ENCODE measurements around the gene CRLF3. TPM values are rescaled to one million over a fixed set of nuclear protein-coding genes. Genes with fewer than 3 reads are reported as not detected.
A peak's percentile ranks its signal among the peaks of the same experiment; 100 is the strongest.
"Not testable (repeated sequence)": the region's sequence is repeated elsewhere in the genome, so short reads cannot be mapped to it uniquely, and the experiment has no call there.

Gene CRLF3
- polyA plus RNA-seq, 1 donor from 2014 or later: 76.6 TPM

GRCh38 chr17:30796016-30796415, 28.5 kb downstream of the CRLF3 start:
- peaks cover 3 to 4% (median 4%) of the 10 kb centered on the region in 3 donors for H3K4me1 Mint-ChIP-seq
- H3K27ac Mint-ChIP-seq: no peak overlapping the region
- H3K36me3 Mint-ChIP-seq: peaks cover 2% of the 10 kb centered on the region
- no peak overlapping the region for H3K4me3 Mint-ChIP-seq
- no peaks in the 10 kb centered on the region for H3K27me3 Mint-ChIP-seq
- H3K9me3 Mint-ChIP-seq: no peaks in the 10 kb centered on the region

GRCh38 chr17:30794372-30794771, 30.1 kb downstream of the CRLF3 start:
- Mint-ChIP-seq H3K4me3 (no peak overlapping the region), H3K27me3 (no peaks in the 10 kb centered on the region), H3K27ac (peak overlapping the region in 1 of 3 donors; percentile 64), H3K4me1 (peaks cover 3 to 12% (median 6%) of the 10 kb centered on the region in 3 donors), H3K36me3 (peaks cover 2% of the 10 kb centered on the region), H3K9me3 (no peaks in the 10 kb centered on the region)

- Mint-ChIP-seq H3K36me3 (no peaks in the 10 kb centered on the region), H3K27me3 (no peaks in the 10 kb centered on the region), H3K9me3 (no peaks in the 10 kb centered on the region), H3K4me3 (no peak overlapping the region), H3K27ac (peak overlapping the region in 1 of 3 donors; percentile 43), H3K4me1 (peaks cover 3 to 12% (median 6%) of the 10 kb centered on the region in 3 donors)
Measured at GRCh38 chr17:30793282-30793977, 31.1 kb downstream of the CRLF3 start.

GRCh38 chr17:30790279-30790678, 34.2 kb downstream of the CRLF3 start:
- no peak overlapping the region for H3K4me3 Mint-ChIP-seq
- no peaks in the 10 kb centered on the region for H3K9me3 Mint-ChIP-seq
- no peaks in the 10 kb centered on the region for H3K36me3 Mint-ChIP-seq
- H3K27me3 Mint-ChIP-seq: no peaks in the 10 kb centered on the region
- peak overlapping the region in 2 of 3 donors; percentile 18 to 79 for H3K27ac Mint-ChIP-seq
- H3K4me1 Mint-ChIP-seq: peaks cover 3 to 8% (median 3%) of the 10 kb centered on the region in 3 donors

GRCh38 chr17:30788918-30789317, 35.6 kb downstream of the CRLF3 start:
- Mint-ChIP-seq H3K27me3 (no peaks in the 10 kb centered on the region), H3K4me1 (peaks cover 3 to 8% (median 4%) of the 10 kb centered on the region in 3 donors), H3K4me3 (no peak overlapping the region), H3K36me3 (no peaks in the 10 kb centered on the region), H3K9me3 (no peaks in the 10 kb centered on the region), H3K27ac (no peak overlapping the region)

GRCh38 chr17:30782206-30782605, 42.3 kb downstream of the CRLF3 start:
- Mint-ChIP-seq H3K9me3 (no peaks in the 10 kb centered on the region), H3K4me1 (peaks cover 4 to 9% (median 5%) of the 10 kb centered on the region in 3 donors), H3K4me3 (peak overlapping the region in 1 of 4 donors; percentile 27), H3K27ac (peak overlapping the region in 1 of 3 donors; percentile 4), H3K36me3 (no peaks in the 10 kb centered on the region), H3K27me3 (no peaks in the 10 kb centered on the region)

GRCh38 chr17:30780343-30780742, 44.1 kb downstream of the CRLF3 start:
- no peaks in the 10 kb centered on the region for H3K36me3 Mint-ChIP-seq
- peaks cover 4 to 9% (median 5%) of the 10 kb centered on the region in 3 donors for H3K4me1 Mint-ChIP-seq
- no peaks in the 10 kb centered on the region for H3K27me3 Mint-ChIP-seq
- H3K4me3 Mint-ChIP-seq: peak overlapping the region in 2 of 4 donors; percentile 15 to 27
- H3K27ac Mint-ChIP-seq: peak overlapping the region in 2 of 3 donors; percentile 63 to 88
- H3K9me3 Mint-ChIP-seq: no peaks in the 10 kb centered on the region

GRCh38 chr17:30768771-30769170, 55.7 kb downstream of the CRLF3 start:
- not testable (repeated sequence) for H3K9me3 Mint-ChIP-seq, H3K27me3 Mint-ChIP-seq, H3K36me3 Mint-ChIP-seq

GRCh38 chr17:30767641-30768404, 56.7 kb downstream of the CRLF3 start:
- not testable (repeated sequence) for H3K27ac Mint-ChIP-seq, H3K4me3 Mint-ChIP-seq, H3K9me3 Mint-ChIP-seq, H3K4me1 Mint-ChIP-seq, H3K27me3 Mint-ChIP-seq, H3K36me3 Mint-ChIP-seq

More at GRCh38 chr17:30768771-30769170, 55.7 kb downstream of the CRLF3 start:
- not testable (repeated sequence) for H3K4me3 Mint-ChIP-seq, H3K4me1 Mint-ChIP-seq, H3K27ac Mint-ChIP-seq

GRCh38 chr17:30761060-30761459, 63.4 kb downstream of the CRLF3 start:
- Mint-ChIP-seq H3K9me3 (no peaks in the 10 kb centered on the region), H3K27me3 (no peaks in the 10 kb centered on the region), H3K4me1 (peaks cover 0 to 2% (median 0%) of the 10 kb centered on the region in 3 donors), H3K27ac (no peak overlapping the region), H3K36me3 (no peaks in the 10 kb centered on the region), H3K4me3 (no peak overlapping the region)

- H3K9me3 Mint-ChIP-seq, H3K4me3 Mint-ChIP-seq, H3K27ac Mint-ChIP-seq, H3K36me3 Mint-ChIP-seq, H3K27me3 Mint-ChIP-seq, H3K4me1 Mint-ChIP-seq: not testable (repeated sequence)
Measured at GRCh38 chr17:30753291-30753690, 71.2 kb downstream of the CRLF3 start.

- not testable (repeated sequence) for H3K27ac Mint-ChIP-seq, H3K4me3 Mint-ChIP-seq, H3K27me3 Mint-ChIP-seq, H3K4me1 Mint-ChIP-seq, H3K36me3 Mint-ChIP-seq, H3K9me3 Mint-ChIP-seq
Measured at GRCh38 chr17:30750982-30751381, 73.5 kb downstream of the CRLF3 start.

GRCh38 chr17:30747621-30748020, 76.9 kb downstream of the CRLF3 start:
- not testable (repeated sequence) for H3K27ac Mint-ChIP-seq, H3K27me3 Mint-ChIP-seq, H3K4me3 Mint-ChIP-seq, H3K4me1 Mint-ChIP-seq, H3K9me3 Mint-ChIP-seq, H3K36me3 Mint-ChIP-seq

GRCh38 chr17:30742669-30743068, 81.8 kb downstream of the CRLF3 start:
- not testable (repeated sequence) for H3K4me1 Mint-ChIP-seq, H3K4me3 Mint-ChIP-seq, H3K9me3 Mint-ChIP-seq, H3K36me3 Mint-ChIP-seq, H3K27ac Mint-ChIP-seq, H3K27me3 Mint-ChIP-seq

- H3K36me3 Mint-ChIP-seq, H3K27ac Mint-ChIP-seq, H3K9me3 Mint-ChIP-seq, H3K4me3 Mint-ChIP-seq, H3K27me3 Mint-ChIP-seq: not testable (repeated sequence)
- peaks cover 12 to 17% (median 16%) of the 10 kb centered on the region in 3 donors for H3K4me1 Mint-ChIP-seq
Measured at GRCh38 chr17:30736371-30736770, 88.1 kb downstream of the CRLF3 start.

GRCh38 chr17:30735644-30736043, 88.8 kb downstream of the CRLF3 start:
- H3K27me3 Mint-ChIP-seq, H3K36me3 Mint-ChIP-seq, H3K9me3 Mint-ChIP-seq: not testable (repeated sequence)
- Mint-ChIP-seq H3K4me3 (peak overlapping the region in 1 of 4 donors; percentile 45), H3K27ac (peak overlapping the region in 1 of 3 donors; percentile 74), H3K4me1 (peaks cover 10 to 17% (median 13%) of the 10 kb centered on the region in 3 donors)
